ENCODE data around the gene TIPARP.

GRCh38 chr3:156691920-156692319 lies 17.5 kb downstream of the TIPARP start:
- no peak for TF ChIP-seq REST (IDR thresholded peaks at IDR 0.05; ENCODE audit: insufficient read depth in 1 of 2, low read depth in 2 of 2, low read length in 2 of 2)
- no peak for TF ChIP-seq POLR2AphosphoS5 (IDR thresholded peaks at IDR 0.05; ENCODE audit: low read depth, low read length)
- no peak for TF ChIP-seq TAF1 (IDR thresholded peaks at IDR 0.05; ENCODE audit: borderline replicate concordance, insufficient read depth, low read length)
- no peak for TF ChIP-seq SIN3A (IDR thresholded peaks at IDR 0.05; ENCODE audit: borderline replicate concordance, insufficient read depth, low read length)

Measured in PFSK-1 (cell line).